NCI-H1105 treated with DMSO at 0.1 percent for 48 hours (cell line): ENCODE results near the gene HMG20B.
"Not testable (repeated sequence)": the region's sequence is repeated elsewhere in the genome, so short reads cannot be mapped to it uniquely, and the experiment has no call there.

Source experiments
- DNase-seq: peaks from one replicate; lab custom pipeline; 2025; lab: John Stamatoyannopoulos, UW

The HMG20B gene

GRCh38 chr19:3572855-3573161, at the start of gene HMG20B:
HMG20B (plus strand) TSS chr19:3572944; CDS start chr19:3573310, 366 bp downstream.
- DNase-seq = no peak

- no peak for DNase-seq
Measured at GRCh38 chr19:3523361-3524077, 49.2 kb upstream of the HMG20B start.

GRCh38 chr19:3524078-3524842, 48.5 kb upstream of the HMG20B start:
- no peak for DNase-seq

- DNase-seq = no peak
Measured at GRCh38 chr19:3524904-3525451, 47.8 kb upstream of the HMG20B start.

GRCh38 chr19:3526507-3527237, 46.1 kb upstream of the HMG20B start:
- DNase-seq = no peak

- no peak for DNase-seq
Measured at GRCh38 chr19:3527238-3527910, 45.4 kb upstream of the HMG20B start.

- no peak for DNase-seq
Measured at GRCh38 chr19:3528080-3528479, 44.7 kb upstream of the HMG20B start.

- DNase-seq = no peak
Measured at GRCh38 chr19:3528539-3529211, 44.1 kb upstream of the HMG20B start.

- not testable (repeated sequence) for DNase-seq
Measured at GRCh38 chr19:3529299-3529698, 43.4 kb upstream of the HMG20B start.

- DNase-seq = no peak
Measured at GRCh38 chr19:3530389-3530788, 42.4 kb upstream of the HMG20B start.

- DNase-seq = no peak
Measured at GRCh38 chr19:3531716-3532115, 41.0 kb upstream of the HMG20B start.

- no peak for DNase-seq
Measured at GRCh38 chr19:3532154-3532786, 40.5 kb upstream of the HMG20B start.

GRCh38 chr19:3533033-3533432, 39.7 kb upstream of the HMG20B start:
- no peak for DNase-seq

- DNase-seq = no peak
Measured at GRCh38 chr19:3533563-3534216, 39.1 kb upstream of the HMG20B start.

GRCh38 chr19:3534375-3535234, 38.1 kb upstream of the HMG20B start:
- DNase-seq = no peak

GRCh38 chr19:3535235-3535535, 37.6 kb upstream of the HMG20B start:
- no peak for DNase-seq

- no peak for DNase-seq
Measured at GRCh38 chr19:3535563-3535965, 37.2 kb upstream of the HMG20B start.

GRCh38 chr19:3535981-3536380, 36.8 kb upstream of the HMG20B start:
- DNase-seq = no peak

GRCh38 chr19:3536429-3537100, 36.2 kb upstream of the HMG20B start:
- no peak for DNase-seq
